T-helper 1 cell treated with Interleukin-12 subunit alpha and Interleukin-12 subunit beta and Interleukin-4 antibody, amounts not matched to agents 30 μg/mL and 1 μg/mL, for 36 hours (primary cell): Measurements from ENCODE around the gene NISCH.

Experiments used
- H3K27ac Mint-ChIP-seq: one replicate; pipeline ENCODE4 v1.8.0; 2021; ENCODE audit warnings: mild to moderate bottlenecking, mixed read lengths
- H3K27me3 Mint-ChIP-seq: one replicate; pipeline ENCODE4 v1.8.0; 2021; ENCODE audit warnings: low read depth, mixed read lengths
- H3K36me3 Mint-ChIP-seq: one replicate; pipeline ENCODE4 v1.8.0; 2021; ENCODE audit warnings: low read depth, mixed read lengths
- H3K4me1 Mint-ChIP-seq: one replicate; pipeline ENCODE4 v1.8.0; 2021; ENCODE audit warnings: low read depth, mixed read lengths
- H3K4me3 Mint-ChIP-seq: one replicate; pipeline ENCODE4 v1.8.0; 2021; ENCODE audit warnings: mild to moderate bottlenecking, moderate library complexity, mixed read lengths
- H3K9me3 Mint-ChIP-seq: one replicate; pipeline ENCODE4 v1.8.0; 2021; ENCODE audit warnings: mixed read lengths

NISCH gene

GRCh38 chr3:52483577-52484381, 28.4 kb downstream of the NISCH start:
- H3K9me3 Mint-ChIP-seq, result no peaks in the 10 kb centered on the region
- H3K27ac Mint-ChIP-seq, result no peak overlapping the region
- no peaks in the 10 kb centered on the region for H3K4me1 Mint-ChIP-seq
- no peak overlapping the region for H3K4me3 Mint-ChIP-seq
- H3K36me3 Mint-ChIP-seq, result peaks cover 23% of the 10 kb centered on the region
- H3K27me3 Mint-ChIP-seq, result no peaks in the 10 kb centered on the region

DNA sequence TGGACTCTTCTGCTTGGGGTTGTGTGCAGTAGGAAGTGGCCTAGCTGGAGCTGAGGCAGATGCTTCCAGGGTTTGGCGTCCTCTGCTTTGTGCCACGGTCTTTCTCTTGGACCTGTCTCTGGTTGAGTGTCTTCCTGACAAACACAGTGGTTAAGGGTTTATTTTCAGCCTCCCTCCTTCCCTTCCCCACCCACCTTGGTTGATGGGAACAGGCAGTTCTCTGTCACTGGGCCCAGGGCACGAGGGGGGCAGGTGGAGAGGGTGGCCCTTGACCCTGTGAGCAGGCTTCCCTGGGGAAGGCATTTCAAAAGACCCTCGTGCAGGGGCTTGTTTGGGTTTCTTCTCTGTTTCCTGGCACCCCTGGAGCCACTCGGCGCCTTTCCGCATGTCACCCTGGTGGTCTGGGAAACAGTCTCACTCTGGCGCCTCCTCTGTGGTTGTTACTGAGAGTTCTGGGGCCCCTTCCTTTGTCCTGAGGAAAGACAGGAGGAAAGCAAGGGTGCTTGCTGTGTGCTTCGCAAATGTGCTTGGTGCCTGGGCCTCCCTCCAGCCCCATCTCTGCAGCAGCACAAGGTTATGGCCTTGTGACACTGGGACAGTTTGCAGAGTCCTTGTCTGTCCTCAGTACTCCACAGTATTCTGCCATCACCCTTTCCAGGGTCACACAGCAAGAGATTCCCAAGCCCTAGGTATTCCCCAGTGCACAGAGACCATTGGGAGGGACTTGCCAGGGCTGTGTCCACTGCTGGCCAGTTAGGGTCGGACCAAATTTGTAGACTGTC, 29.5 kb downstream of the NISCH start:
- H3K36me3 Mint-ChIP-seq, result peaks cover 19% of the 10 kb centered on the region
- H3K9me3 Mint-ChIP-seq, result no peaks in the 10 kb centered on the region
- no peaks in the 10 kb centered on the region for H3K4me1 Mint-ChIP-seq
- H3K4me3 Mint-ChIP-seq, result no peak overlapping the region
- no peak overlapping the region for H3K27ac Mint-ChIP-seq
- no peaks in the 10 kb centered on the region for H3K27me3 Mint-ChIP-seq

DNA sequence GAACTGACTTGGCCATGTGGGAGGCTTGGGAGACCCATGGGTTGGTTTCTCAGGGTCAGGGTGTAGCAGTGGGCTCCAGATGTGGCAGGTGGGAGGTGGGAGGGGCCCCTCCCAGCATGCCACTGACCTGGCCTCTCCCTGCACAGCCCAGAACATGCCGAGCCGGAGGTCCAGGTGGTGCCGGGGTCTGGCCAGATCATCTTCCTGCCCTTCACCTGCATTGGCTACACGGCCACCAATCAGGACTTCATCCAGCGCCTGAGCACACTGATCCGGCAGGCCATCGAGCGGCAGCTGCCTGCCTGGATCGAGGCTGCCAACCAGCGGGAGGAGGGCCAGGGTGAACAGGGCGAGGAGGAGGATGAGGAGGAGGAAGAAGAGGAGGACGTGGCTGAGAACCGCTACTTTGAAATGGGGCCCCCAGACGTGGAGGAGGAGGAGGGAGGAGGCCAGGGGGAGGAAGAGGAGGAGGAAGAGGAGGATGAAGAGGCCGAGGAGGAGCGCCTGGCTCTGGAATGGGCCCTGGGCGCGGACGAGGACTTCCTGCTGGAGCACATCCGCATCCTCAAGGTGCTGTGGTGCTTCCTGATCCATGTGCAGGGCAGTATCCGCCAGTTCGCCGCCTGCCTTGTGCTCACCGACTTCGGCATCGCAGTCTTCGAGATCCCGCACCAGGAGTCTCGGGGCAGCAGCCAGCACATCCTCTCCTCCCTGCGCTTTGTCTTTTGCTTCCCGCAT, 31.8 kb downstream of the NISCH start:
- Mint-ChIP-seq H3K27me3 (no peaks in the 10 kb centered on the region), H3K4me1 (no peaks in the 10 kb centered on the region), H3K36me3 (peaks cover 17% of the 10 kb centered on the region), H3K9me3 (no peaks in the 10 kb centered on the region), H3K4me3 (no peak overlapping the region), H3K27ac (no peak overlapping the region)

- H3K4me3 Mint-ChIP-seq, result no peak overlapping the region
- H3K27me3 Mint-ChIP-seq, result no peaks in the 10 kb centered on the region
- H3K36me3 Mint-ChIP-seq, result peaks cover 17% of the 10 kb centered on the region
- H3K4me1 Mint-ChIP-seq, result no peaks in the 10 kb centered on the region
- no peak overlapping the region for H3K27ac Mint-ChIP-seq
- H3K9me3 Mint-ChIP-seq, result no peaks in the 10 kb centered on the region
Observed at GRCh38 chr3:52487788-52488691, 32.6 kb downstream of the NISCH start.

DNA sequence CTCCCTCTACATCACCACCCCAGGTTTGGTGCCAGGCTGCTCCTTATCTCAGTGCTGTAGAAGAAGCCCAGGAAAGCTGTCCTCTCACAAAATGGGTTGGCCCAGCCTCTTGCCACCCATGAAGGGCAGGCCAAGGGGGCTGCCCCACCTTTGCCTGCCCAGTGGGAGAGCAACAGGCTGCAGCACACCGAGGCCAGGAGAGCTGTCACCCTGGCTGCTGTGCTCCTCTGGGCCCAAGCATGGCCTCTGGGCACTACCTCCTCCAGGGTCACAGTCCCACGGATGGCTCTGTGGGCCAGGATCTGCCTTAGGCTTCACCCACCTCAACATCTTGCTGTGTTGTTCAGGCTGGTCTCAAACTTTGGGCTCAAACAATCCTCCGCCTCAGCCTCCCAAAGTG, 33.3 kb downstream of the NISCH start:
- Mint-ChIP-seq H3K4me3 (no peak overlapping the region), H3K36me3 (peaks cover 17% of the 10 kb centered on the region), H3K27me3 (no peaks in the 10 kb centered on the region), H3K27ac (no peak overlapping the region), H3K9me3 (no peaks in the 10 kb centered on the region), H3K4me1 (no peaks in the 10 kb centered on the region)

DNA sequence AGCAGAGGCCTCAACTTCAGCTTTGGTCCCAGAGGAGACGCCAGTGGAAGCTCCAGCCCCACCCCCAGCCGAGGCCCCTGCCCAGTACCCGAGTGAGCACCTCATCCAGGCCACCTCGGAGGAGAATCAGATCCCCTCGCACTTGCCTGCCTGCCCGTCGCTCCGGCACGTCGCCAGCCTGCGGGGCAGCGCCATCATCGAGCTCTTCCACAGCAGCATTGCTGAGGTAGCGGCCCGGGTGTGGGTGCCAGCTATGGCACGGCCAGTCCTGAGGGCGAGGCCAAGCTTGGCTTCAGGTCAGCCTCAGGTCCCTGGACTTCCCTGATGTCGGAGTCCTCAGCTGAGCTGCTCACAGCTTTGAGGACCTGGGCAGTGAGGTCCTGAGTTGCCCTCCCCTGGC, 34.0 kb downstream of the NISCH start:
- Mint-ChIP-seq H3K4me1 (no peaks in the 10 kb centered on the region), H3K36me3 (peaks cover 17% of the 10 kb centered on the region), H3K27ac (no peak overlapping the region), H3K9me3 (no peaks in the 10 kb centered on the region), H3K27me3 (no peaks in the 10 kb centered on the region), H3K4me3 (no peak overlapping the region)

- H3K36me3 Mint-ChIP-seq, result peaks cover 17% of the 10 kb centered on the region
- H3K9me3 Mint-ChIP-seq, result no peaks in the 10 kb centered on the region
- no peaks in the 10 kb centered on the region for H3K27me3 Mint-ChIP-seq
- H3K4me3 Mint-ChIP-seq, result no peak overlapping the region
- H3K4me1 Mint-ChIP-seq, result no peaks in the 10 kb centered on the region
- H3K27ac Mint-ChIP-seq, result no peak overlapping the region
Observed at GRCh38 chr3:52490035-52490938, 34.9 kb downstream of the NISCH start.

GRCh38 chr3:52490939-52491526, 35.6 kb downstream of the NISCH start:
- H3K27ac Mint-ChIP-seq, result no peak overlapping the region
- H3K36me3 Mint-ChIP-seq, result peaks cover 15% of the 10 kb centered on the region
- H3K27me3 Mint-ChIP-seq, result no peaks in the 10 kb centered on the region

GRCh38 chr3:52492059-52492458, 36.7 kb downstream of the NISCH start:
- Mint-ChIP-seq H3K4me3 (no peak overlapping the region), H3K9me3 (no peaks in the 10 kb centered on the region), H3K4me1 (no peaks in the 10 kb centered on the region), H3K27ac (no peak overlapping the region), H3K27me3 (no peaks in the 10 kb centered on the region), H3K36me3 (peaks cover 15% of the 10 kb centered on the region)

More at GRCh38 chr3:52490939-52491526, 35.6 kb downstream of the NISCH start:
- no peak overlapping the region for H3K4me3 Mint-ChIP-seq
- H3K4me1 Mint-ChIP-seq, result no peaks in the 10 kb centered on the region
- H3K9me3 Mint-ChIP-seq, result no peaks in the 10 kb centered on the region

GRCh38 chr3:52493232-52494017, 38.0 kb downstream of the NISCH start:
- H3K36me3 Mint-ChIP-seq, result peaks cover 11% of the 10 kb centered on the region
- no peak overlapping the region for H3K4me3 Mint-ChIP-seq
- H3K9me3 Mint-ChIP-seq, result no peaks in the 10 kb centered on the region
- no peak overlapping the region for H3K27ac Mint-ChIP-seq
- peaks cover 2% of the 10 kb centered on the region for H3K4me1 Mint-ChIP-seq
- no peaks in the 10 kb centered on the region for H3K27me3 Mint-ChIP-seq

GRCh38 chr3:52494445-52494844, 39.0 kb downstream of the NISCH start:
- Mint-ChIP-seq H3K9me3 (no peaks in the 10 kb centered on the region), H3K4me3 (no peak overlapping the region), H3K27ac (no peak overlapping the region), H3K4me1 (peaks cover 2% of the 10 kb centered on the region), H3K36me3 (peaks cover 11% of the 10 kb centered on the region), H3K27me3 (no peaks in the 10 kb centered on the region)

- Mint-ChIP-seq H3K4me3 (no peak within 1 kb of the TSS), H3K9me3 (no peaks in the 10 kb centered on the region), H3K27me3 (no peaks in the 10 kb centered on the region), H3K27ac (no peak within 1 kb of the TSS), H3K4me1 (peaks cover 2% of the 10 kb centered on the region), H3K36me3 (peaks cover 11% of the 10 kb centered on the region)
Observed at GRCh38 chr3:52494886-52495495, 39.6 kb downstream of the NISCH start, which contains the start of gene STAB1. Gene STAB1 (plus strand): TSS chr3:52495338. CDS start chr3:52495414, 76 bp downstream.
